GM06990 (cell line): Measurements from ENCODE around the gene SCAMP2.
A peak's percentile ranks its signal among the peaks of the same experiment; 100 is the strongest.
"Not testable (repeated sequence)": the region's sequence is repeated elsewhere in the genome, so short reads cannot be mapped to it uniquely, and the experiment has no call there.

ENCODE experiments used
- DNase-seq: peaks from one replicate; pipeline ENCODE4 v3.0.0-alpha.2; 2011; ENCODE audit not compliant: insufficient read length; ENCODE audit errors: extremely low read depth
- H3K27me3 ChIP-seq: replicated peaks from 2 replicates; pipeline ENCODE4 v1.6.0; 2011; ENCODE audit warnings: low read length; ENCODE audit not compliant: control insufficient read depth, insufficient read depth
- H3K36me3 ChIP-seq: 2 replicates; pipeline ENCODE4 v1.5.1; 2011; ENCODE audit warnings: low read length; ENCODE audit not compliant: control insufficient read depth, insufficient read depth
- H3K4me3 ChIP-seq: replicated peaks from 2 replicates; pipeline ENCODE4 v1.5.1; 2011; ENCODE audit warnings: low read depth, mild to moderate bottlenecking, control low read depth, low read length
- CTCF ChIP-seq: IDR thresholded peaks from 2 replicates; pipeline ENCODE4 v1.5.1; 2011; ENCODE audit warnings: low read length, control low read depth, mild to moderate bottlenecking, inconsistent platforms; ENCODE audit not compliant: insufficient read depth, poor library complexity, severe bottlenecking

Gene SCAMP2

DNA sequence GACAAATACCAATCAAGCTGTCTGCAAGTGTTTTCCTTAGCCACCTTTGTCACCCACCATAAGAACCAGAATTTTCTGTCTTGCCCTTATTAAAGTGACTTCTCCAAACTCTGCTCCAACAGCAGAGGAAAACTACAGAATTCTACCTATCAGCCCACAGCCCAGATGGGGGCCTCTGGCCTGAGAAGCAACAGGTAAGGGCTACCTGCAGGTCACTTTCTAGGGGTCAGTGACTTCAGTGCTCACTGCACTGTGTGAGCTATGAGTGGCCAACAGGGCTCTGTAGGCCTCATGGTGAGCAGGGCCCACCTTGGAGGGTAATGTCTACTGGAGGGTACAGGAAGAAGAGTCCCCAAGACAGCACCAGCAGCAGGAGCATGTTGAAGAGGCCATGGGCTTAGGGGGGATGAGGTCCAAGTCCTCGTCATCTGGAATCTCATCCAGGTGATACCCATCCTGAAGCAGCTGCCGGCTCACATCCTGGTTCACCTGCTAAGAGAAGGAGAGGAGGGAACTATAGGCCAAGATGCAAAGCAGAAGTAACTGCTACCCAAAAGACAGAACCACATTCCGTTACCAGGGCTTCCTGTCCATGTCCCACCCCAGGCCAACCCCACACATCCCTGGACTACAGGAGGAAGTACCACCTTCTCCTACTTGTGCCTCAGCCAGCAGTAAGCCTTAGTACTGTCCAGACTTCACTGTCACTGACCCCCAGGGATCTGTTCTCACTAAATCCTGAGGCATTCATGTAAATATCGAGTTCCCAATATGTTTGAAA lies 29.3 kb upstream of the SCAMP2 start:
- Histone ChIP-seq H3K4me3 (no peak overlapping the region), H3K36me3 (peaks cover 24% of the 10 kb centered on the region), H3K27me3 (no peaks in the 10 kb centered on the region)
- TF ChIP-seq CTCF = no peak
- DNase-seq = no peak

DNA sequence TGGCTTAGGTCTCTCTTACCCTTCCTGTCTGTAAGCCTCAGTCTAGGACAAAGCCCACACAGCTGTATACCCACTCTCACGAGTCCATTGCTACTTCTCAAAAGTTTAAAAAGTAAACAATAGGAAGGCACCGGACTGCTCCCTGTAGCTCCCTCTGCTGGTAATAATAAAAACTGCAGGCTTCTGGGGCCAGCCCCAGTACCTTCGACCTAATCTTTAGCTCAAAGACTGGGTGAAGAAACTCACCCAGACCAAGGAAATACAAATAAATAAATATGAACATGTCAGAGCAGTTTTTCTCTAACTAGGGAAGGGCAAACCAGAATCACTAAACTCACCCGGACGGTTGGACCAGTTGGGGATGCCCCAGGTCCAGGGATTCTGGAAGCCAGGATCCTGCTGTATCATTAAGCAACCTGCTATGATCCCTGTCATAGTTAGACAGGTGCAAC lies 28.5 kb upstream of the SCAMP2 start:
- TF ChIP-seq CTCF = peak; percentile 89
- H3K36me3 ChIP-seq = peaks cover 28% of the 10 kb centered on the region
- H3K27me3 ChIP-seq = no peaks in the 10 kb centered on the region
- no peak for DNase-seq
- H3K4me3 ChIP-seq = no peak overlapping the region

DNA sequence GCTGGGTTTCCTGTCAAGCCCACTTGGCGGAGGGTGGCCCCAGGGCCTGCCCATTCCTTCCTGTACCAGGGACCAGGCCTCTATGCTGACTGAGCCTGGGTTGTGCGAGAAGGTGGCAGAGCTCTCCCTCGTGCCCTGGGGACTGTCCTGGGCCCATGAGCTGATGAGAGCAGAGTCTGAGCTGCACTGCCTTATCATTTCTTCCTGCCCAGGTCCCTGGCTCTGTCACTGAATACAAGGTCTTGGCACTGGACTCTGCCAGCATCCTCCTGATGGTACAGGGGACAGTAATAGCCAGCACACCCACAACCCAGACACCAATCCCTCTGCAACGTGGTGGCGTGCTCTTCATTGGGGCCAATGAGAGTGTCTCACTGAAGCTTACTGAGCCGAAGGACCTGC lies 24.1 kb upstream of the SCAMP2 start:
- peaks cover 34% of the 10 kb centered on the region for H3K36me3 ChIP-seq
- TF ChIP-seq CTCF = no peak
- no peak for DNase-seq
- no peaks in the 10 kb centered on the region for H3K27me3 ChIP-seq
- no peak overlapping the region for H3K4me3 ChIP-seq

DNA sequence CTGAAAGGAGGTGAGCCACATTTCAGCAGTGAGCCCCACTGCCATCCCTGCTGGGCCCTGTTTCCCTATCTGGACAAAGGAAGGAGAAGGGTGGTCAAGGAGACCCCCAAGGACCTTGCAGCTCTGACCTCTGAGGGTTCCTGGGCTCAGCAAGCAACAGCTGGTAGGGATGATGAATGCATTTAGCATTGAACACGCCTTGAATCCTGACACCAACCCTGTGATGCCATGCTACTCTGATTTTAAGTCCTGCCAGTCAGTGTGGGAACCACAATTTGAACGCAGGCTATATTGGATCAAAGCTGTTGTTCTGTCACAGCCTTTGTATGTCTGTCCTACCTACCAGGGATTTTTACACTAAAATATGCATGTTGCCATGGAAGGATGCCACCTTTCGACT lies 23.2 kb upstream of the SCAMP2 start:
- TF ChIP-seq CTCF = no peak
- Histone ChIP-seq H3K36me3 (peaks cover 35% of the 10 kb centered on the region), H3K27me3 (no peaks in the 10 kb centered on the region)

DNA sequence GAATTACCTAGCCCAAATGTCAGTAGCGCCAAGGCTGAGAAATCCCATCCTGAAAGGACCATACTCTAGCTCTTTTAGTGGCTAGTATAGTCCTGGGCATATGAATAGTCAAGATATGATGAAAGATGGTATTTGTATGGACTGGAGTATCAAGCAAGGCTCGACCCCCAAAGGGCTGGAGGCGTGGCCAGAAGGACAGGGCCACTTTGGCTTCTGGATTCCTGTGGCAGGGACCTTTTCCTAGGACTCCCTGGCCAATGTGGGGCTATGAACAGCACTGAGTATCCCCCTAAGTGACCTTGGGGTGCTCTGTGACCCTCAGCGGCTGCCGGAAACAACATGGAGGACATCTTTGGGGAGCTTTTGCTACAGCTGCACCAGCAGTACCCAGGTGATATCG lies 22.7 kb upstream of the SCAMP2 start:
- peaks cover 35% of the 10 kb centered on the region for H3K36me3 ChIP-seq

More for the DNA sequence above, 23.2 kb upstream of the SCAMP2 start:
- DNase-seq = no peak
- H3K4me3 ChIP-seq = no peak overlapping the region

DNA sequence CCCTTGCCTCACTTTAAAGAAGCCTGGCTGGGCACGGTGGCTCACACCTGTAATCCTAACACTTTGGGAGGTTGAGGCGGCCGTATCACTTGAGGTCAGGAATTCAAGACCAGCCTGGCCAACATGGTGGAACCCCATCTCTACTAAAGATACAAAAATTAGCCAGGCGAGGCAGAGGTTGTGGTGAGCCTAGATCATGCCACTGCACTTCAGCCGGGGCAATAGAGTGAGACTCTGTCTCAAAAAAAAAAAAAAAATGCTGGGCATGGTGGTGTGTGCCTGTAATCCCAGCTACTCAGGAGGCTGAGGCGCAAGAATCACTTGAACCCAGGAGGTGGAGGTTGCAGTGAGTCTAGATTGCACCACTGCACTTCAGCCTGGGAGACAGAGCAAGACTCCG lies 21.2 kb upstream of the SCAMP2 start:
- H3K27me3 ChIP-seq, DNase-seq: not testable (repeated sequence)
- H3K36me3 ChIP-seq = peaks cover 25% of the 10 kb centered on the region

More for the DNA sequence above, 22.7 kb upstream of the SCAMP2 start:
- Histone ChIP-seq H3K27me3 (no peaks in the 10 kb centered on the region), H3K4me3 (no peak overlapping the region)
- no peak for DNase-seq
- TF ChIP-seq CTCF = no peak

More for the DNA sequence above, 21.2 kb upstream of the SCAMP2 start:
- not testable (repeated sequence) for H3K4me3 ChIP-seq
